Mucosa of stomach (tissue), 1 donor: ENCODE results near the gene CAMP.
"Not testable (repeated sequence)": the region's sequence is repeated elsewhere in the genome, so short reads cannot be mapped to it uniquely, and the experiment has no call there.

Experiments used
- H3K27me3 ChIP-seq: one replicate; pipeline ENCODE4 v1.7.0; 2013; ENCODE audit warnings: mild to moderate bottlenecking, low read length; ENCODE audit not compliant: control insufficient read depth, insufficient read depth
- H3K36me3 ChIP-seq: one replicate; pipeline ENCODE4 v1.7.0; 2013; ENCODE audit warnings: low read length; ENCODE audit not compliant: control insufficient read depth, insufficient read depth
- H3K4me1 ChIP-seq: one replicate; pipeline ENCODE4 v1.7.0; 2013; ENCODE audit warnings: mild to moderate bottlenecking, low read length; ENCODE audit not compliant: control insufficient read depth, insufficient read depth
- H3K4me3 ChIP-seq: one replicate; pipeline ENCODE4 v1.7.0; 2013; ENCODE audit warnings: low read length
- H3K9ac ChIP-seq: one replicate; pipeline ENCODE4 v1.7.0; 2013; ENCODE audit warnings: mild to moderate bottlenecking, low read length, moderate library complexity
- H3K9me3 ChIP-seq: one replicate; pipeline ENCODE4 v1.7.0; 2013; ENCODE audit warnings: mild to moderate bottlenecking, low read length, moderate library complexity; ENCODE audit not compliant: control insufficient read depth
- donor health status: Pancreatic carcinoma.

CAMP gene

GRCh38 chr3:48270306-48270705 is 47.0 kb downstream of the CAMP start:
- H3K9me3 ChIP-seq: no peaks in the 10 kb centered on the region
- H3K4me1 ChIP-seq: peaks cover 21% of the 10 kb centered on the region
- H3K4me3 ChIP-seq: no peak overlapping the region
- H3K27me3 ChIP-seq: peaks cover 4% of the 10 kb centered on the region
- H3K36me3 ChIP-seq: no peaks in the 10 kb centered on the region
- no peak overlapping the region for H3K9ac ChIP-seq

- not testable (repeated sequence) for H3K36me3 ChIP-seq, H3K9me3 ChIP-seq, H3K9ac ChIP-seq, H3K4me3 ChIP-seq, H3K27me3 ChIP-seq
- peaks cover 21% of the 10 kb centered on the region for H3K4me1 ChIP-seq
Measured at GRCh38 chr3:48271223-48271622, 47.9 kb downstream of the CAMP start.

- Histone ChIP-seq H3K9ac (no peak overlapping the region), H3K27me3 (peaks cover 4% of the 10 kb centered on the region), H3K4me1 (peaks cover 21% of the 10 kb centered on the region), H3K36me3 (no peaks in the 10 kb centered on the region), H3K4me3 (no peak overlapping the region), H3K9me3 (no peaks in the 10 kb centered on the region)
Measured at GRCh38 chr3:48271763-48272498, 48.6 kb downstream of the CAMP start.

- Histone ChIP-seq H3K4me1 (peaks cover 11% of the 10 kb centered on the region), H3K9me3 (no peaks in the 10 kb centered on the region), H3K9ac (no peak overlapping the region), H3K4me3 (no peak overlapping the region), H3K36me3 (no peaks in the 10 kb centered on the region), H3K27me3 (peaks cover 4% of the 10 kb centered on the region)
Measured at GRCh38 chr3:48273594-48274211, 50.4 kb downstream of the CAMP start.

- H3K36me3 ChIP-seq: no peaks in the 10 kb centered on the region
- H3K9ac ChIP-seq: no peak overlapping the region
- peaks cover 4% of the 10 kb centered on the region for H3K27me3 ChIP-seq
- H3K4me3 ChIP-seq: no peak overlapping the region
- H3K4me1 ChIP-seq: peaks cover 5% of the 10 kb centered on the region
- H3K9me3 ChIP-seq: no peaks in the 10 kb centered on the region
Measured at GRCh38 chr3:48274452-48274851, 51.2 kb downstream of the CAMP start.
